ENCODE measurements around the gene CABLES2. TPM values are rescaled to one million over a fixed set of nuclear protein-coding genes. Genes with fewer than 3 reads are reported as not detected.

The CABLES2 gene
- 0.66 and 0.68 TPM in 2 replicates for total RNA-seq

GRCh38 chr20:62407221-62407992 lies at the start of gene CABLES2:
Gene CABLES2 (minus strand): TSS chr20:62407285. CDS start chr20:62407276, 9 bp downstream.

GRCh38 chr20:62427172-62428001 lies 20.3 kb upstream of the CABLES2 start, which contains the start of gene RBBP8NL:
Gene RBBP8NL (minus strand): TSS chr20:62427539. CDS start chr20:62419647, 7,892 bp downstream.

GRCh38 chr20:62386383-62387218 lies 20.5 kb downstream of the CABLES2 start, which contains the start of gene RPS21:
Gene RPS21 (plus strand): TSS chr20:62387103. CDS start chr20:62387339, 236 bp downstream.

GRCh38 chr20:62367136-62367632 lies 39.9 kb downstream of the CABLES2 start, which contains the start of gene LAMA5:
Gene LAMA5 (minus strand): TSS chr20:62367312. CDS start chr20:62367245, 67 bp downstream.

Other genes starting within 250 kb of the CABLES2 start
- gene MTG2, start 224.3 kb downstream of the CABLES2 start, total RNA-seq: 16.4 and 19.3 TPM in 2 replicates
- gene HRH3, start 187.0 kb downstream of the CABLES2 start, total RNA-seq: not detected in 2 replicates
- 29.6 and 29.8 TPM in 2 replicates for gene OSBPL2, start 168.8 kb downstream of the CABLES2 start, total RNA-seq
- 81.4 and 101 TPM in 2 replicates for gene ADRM1, start 104.3 kb downstream of the CABLES2 start, total RNA-seq
- gene LAMA5, start 40.0 kb downstream of the CABLES2 start, total RNA-seq: 112 and 157 TPM in 2 replicates
- 674 and 1,016 TPM in 2 replicates for gene RPS21, start 20.2 kb downstream of the CABLES2 start, total RNA-seq
- not detected in 2 replicates for gene RBBP8NL, start 20.3 kb upstream of the CABLES2 start, total RNA-seq
- 0.93 and 1.3 TPM in 2 replicates for gene GATA5, start 68.7 kb upstream of the CABLES2 start, total RNA-seq
- 0.25 and 0.53 TPM in 2 replicates for gene SLCO4A1, start 235.2 kb upstream of the CABLES2 start, total RNA-seq